SU-DHL-6 (cell line): ENCODE results near the gene ACSL5.
"Not testable (repeated sequence)": the region's sequence is repeated elsewhere in the genome, so short reads cannot be mapped to it uniquely, and the experiment has no call there.

ENCODE experiments used
- EZH2phosphoT487 ChIP-seq: fragments of 200-600 bp; sonication (generic), shearing (Covaris generic); conservative IDR thresholded peaks from 2 replicates; pipeline ENCODE4 v1.6.1; 2018; ENCODE audit warnings: mild to moderate bottlenecking, antibody characterized with exemption, low read length, moderate library complexity, mixed read lengths
- TF ChIP-seq, protein P1 (sequence below): fragments of 200-600 bp; sonication (generic); IDR thresholded peaks from one replicate; pipeline ENCODE4 v1.5.1; 2017; ENCODE audit warnings: antibody characterized with exemption, mild to moderate bottlenecking, low read length, moderate library complexity; ENCODE audit not compliant: insufficient read depth, poor library complexity, severe bottlenecking

- TF ChIP-seq, protein P1, sequence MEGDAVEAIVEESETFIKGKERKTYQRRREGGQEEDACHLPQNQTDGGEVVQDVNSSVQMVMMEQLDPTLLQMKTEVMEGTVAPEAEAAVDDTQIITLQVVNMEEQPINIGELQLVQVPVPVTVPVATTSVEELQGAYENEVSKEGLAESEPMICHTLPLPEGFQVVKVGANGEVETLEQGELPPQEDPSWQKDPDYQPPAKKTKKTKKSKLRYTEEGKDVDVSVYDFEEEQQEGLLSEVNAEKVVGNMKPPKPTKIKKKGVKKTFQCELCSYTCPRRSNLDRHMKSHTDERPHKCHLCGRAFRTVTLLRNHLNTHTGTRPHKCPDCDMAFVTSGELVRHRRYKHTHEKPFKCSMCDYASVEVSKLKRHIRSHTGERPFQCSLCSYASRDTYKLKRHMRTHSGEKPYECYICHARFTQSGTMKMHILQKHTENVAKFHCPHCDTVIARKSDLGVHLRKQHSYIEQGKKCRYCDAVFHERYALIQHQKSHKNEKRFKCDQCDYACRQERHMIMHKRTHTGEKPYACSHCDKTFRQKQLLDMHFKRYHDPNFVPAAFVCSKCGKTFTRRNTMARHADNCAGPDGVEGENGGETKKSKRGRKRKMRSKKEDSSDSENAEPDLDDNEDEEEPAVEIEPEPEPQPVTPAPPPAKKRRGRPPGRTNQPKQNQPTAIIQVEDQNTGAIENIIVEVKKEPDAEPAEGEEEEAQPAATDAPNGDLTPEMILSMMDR = not testable (repeated sequence)
- not testable (repeated sequence) for TF ChIP-seq EZH2phosphoT487
Observed at GRCh38 chr10:112406806-112407205, 32.9 kb downstream of the ACSL5 start.
